Measurements from ENCODE around the gene ERC1. TPM values are rescaled to one million over a fixed set of nuclear protein-coding genes. Genes with fewer than 3 reads are reported as not detected.

Gene ERC1
- polyA plus RNA-seq, 1 donor from 2014 or later: 7.1 TPM

DNA sequence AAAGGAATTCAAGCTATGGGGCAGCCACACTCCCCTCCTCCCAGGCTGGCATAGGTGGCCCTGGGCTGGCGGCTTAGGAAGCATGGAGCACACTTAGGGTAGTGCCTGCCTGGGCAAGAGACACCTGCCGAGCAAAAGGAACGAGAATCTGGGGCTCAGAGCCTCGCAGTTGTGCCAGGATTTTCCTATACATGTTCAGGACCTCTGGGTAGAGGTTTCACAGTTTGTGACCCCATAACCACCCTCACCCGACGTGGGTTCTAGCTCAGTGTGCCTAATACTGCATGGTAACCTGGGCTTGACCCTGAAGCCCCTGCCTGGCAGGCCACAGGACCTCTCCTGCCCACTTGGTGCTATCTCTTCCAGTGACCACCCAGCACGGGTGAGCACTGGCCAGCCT lies 503.8 kb downstream of the ERC1 start:
- Histone ChIP-seq H3K36me3 (ENCODE audit: insufficient read depth, low read length) (no peaks in the 10 kb centered on the region), H3K9me3 (ENCODE audit: low read length) (no peaks in the 10 kb centered on the region), H3K9me2 (ENCODE audit: insufficient read depth, low read length) (no peaks in the 10 kb centered on the region), H3K4me2 (ENCODE audit: low read length) (no peak overlapping the region), H3K27me3 (ENCODE audit: insufficient read depth, low read depth, low read length) (no peaks in the 10 kb centered on the region), H2AFZ (ENCODE audit: low read depth, low read length) (no peak overlapping the region), H4K20me1 (ENCODE audit: insufficient read depth) (no peaks in the 10 kb centered on the region), H3K79me2 (replicated peaks; ENCODE audit: insufficient read depth, low read length) (no peaks in the 10 kb centered on the region), H3F3A (ENCODE audit: insufficient read depth, low read length, poor library complexity, severe bottlenecking) (no peaks in the 10 kb centered on the region), H3K9ac (ENCODE audit: low read length) (no peak overlapping the region), H3K4me3 (ENCODE audit: low read length) (no peak overlapping the region), H3K27ac (ENCODE audit: low read length) (no peak overlapping the region)
- TF ChIP-seq, protein P1, sequence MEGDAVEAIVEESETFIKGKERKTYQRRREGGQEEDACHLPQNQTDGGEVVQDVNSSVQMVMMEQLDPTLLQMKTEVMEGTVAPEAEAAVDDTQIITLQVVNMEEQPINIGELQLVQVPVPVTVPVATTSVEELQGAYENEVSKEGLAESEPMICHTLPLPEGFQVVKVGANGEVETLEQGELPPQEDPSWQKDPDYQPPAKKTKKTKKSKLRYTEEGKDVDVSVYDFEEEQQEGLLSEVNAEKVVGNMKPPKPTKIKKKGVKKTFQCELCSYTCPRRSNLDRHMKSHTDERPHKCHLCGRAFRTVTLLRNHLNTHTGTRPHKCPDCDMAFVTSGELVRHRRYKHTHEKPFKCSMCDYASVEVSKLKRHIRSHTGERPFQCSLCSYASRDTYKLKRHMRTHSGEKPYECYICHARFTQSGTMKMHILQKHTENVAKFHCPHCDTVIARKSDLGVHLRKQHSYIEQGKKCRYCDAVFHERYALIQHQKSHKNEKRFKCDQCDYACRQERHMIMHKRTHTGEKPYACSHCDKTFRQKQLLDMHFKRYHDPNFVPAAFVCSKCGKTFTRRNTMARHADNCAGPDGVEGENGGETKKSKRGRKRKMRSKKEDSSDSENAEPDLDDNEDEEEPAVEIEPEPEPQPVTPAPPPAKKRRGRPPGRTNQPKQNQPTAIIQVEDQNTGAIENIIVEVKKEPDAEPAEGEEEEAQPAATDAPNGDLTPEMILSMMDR (IDR thresholded peaks at IDR 0.05; ENCODE audit: poor library complexity, severe bottlenecking): no peak
- TF ChIP-seq POLR2AphosphoS5 (IDR thresholded peaks at IDR 0.05) (no peak), SMC3 (conservative IDR thresholded peaks at IDR 0.05; ENCODE audit: poor library complexity) (no peak), RAD21 (conservative IDR thresholded peaks at IDR 0.05) (no peak), TAF1 (IDR thresholded peaks at IDR 0.05; ENCODE audit: low read depth) (no peak), EZH2 (IDR thresholded peaks at IDR 0.05; ENCODE audit: borderline replicate concordance, insufficient read depth, low read length, poor library complexity, severe bottlenecking) (no peak), MXI1 (conservative IDR thresholded peaks at IDR 0.05; ENCODE audit: poor library complexity, severe bottlenecking) (no peak), EP300 (conservative IDR thresholded peaks at IDR 0.05; ENCODE audit: poor library complexity, severe bottlenecking) (no peak)
- TF ChIP-seq, protein P2, sequence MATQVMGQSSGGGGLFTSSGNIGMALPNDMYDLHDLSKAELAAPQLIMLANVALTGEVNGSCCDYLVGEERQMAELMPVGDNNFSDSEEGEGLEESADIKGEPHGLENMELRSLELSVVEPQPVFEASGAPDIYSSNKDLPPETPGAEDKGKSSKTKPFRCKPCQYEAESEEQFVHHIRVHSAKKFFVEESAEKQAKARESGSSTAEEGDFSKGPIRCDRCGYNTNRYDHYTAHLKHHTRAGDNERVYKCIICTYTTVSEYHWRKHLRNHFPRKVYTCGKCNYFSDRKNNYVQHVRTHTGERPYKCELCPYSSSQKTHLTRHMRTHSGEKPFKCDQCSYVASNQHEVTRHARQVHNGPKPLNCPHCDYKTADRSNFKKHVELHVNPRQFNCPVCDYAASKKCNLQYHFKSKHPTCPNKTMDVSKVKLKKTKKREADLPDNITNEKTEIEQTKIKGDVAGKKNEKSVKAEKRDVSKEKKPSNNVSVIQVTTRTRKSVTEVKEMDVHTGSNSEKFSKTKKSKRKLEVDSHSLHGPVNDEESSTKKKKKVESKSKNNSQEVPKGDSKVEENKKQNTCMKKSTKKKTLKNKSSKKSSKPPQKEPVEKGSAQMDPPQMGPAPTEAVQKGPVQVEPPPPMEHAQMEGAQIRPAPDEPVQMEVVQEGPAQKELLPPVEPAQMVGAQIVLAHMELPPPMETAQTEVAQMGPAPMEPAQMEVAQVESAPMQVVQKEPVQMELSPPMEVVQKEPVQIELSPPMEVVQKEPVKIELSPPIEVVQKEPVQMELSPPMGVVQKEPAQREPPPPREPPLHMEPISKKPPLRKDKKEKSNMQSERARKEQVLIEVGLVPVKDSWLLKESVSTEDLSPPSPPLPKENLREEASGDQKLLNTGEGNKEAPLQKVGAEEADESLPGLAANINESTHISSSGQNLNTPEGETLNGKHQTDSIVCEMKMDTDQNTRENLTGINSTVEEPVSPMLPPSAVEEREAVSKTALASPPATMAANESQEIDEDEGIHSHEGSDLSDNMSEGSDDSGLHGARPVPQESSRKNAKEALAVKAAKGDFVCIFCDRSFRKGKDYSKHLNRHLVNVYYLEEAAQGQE (IDR thresholded peaks at IDR 0.05; ENCODE audit: borderline replicate concordance): no peak

DNA sequence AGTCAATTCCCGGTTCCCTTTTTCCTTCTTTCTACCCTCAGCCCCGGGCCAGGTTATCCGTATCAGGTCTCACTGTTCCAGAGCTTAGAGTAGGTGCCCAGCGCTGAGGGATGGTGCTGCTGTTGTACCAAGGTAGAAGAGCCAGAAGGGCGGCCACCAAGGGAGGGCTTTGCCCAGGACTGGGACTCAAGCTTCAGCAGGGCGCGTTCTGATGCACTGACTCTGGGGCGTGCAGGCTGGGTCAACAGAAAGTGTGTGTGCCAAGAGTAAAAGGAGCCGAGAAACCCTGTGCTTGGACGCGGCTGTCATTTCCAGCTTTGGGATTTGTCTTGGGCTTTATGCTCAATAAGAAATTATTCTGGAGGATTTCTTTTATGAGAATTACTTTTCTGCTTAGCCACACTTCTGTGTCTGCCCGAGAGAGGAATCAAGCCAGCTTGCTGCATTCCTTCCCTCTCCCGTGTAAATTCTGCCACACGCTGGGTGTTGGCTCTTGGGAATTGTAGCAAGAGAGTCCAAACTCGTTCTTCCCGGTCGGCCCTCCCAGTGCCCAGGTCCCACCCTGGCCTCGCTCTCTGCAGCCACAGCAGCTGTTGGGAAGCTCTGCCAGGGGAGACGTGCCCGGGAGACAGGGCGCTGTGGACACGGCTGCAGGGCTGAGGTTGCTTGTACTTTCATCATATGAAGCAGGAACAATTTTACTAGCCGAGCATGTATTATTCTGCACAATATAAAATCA lies 505.3 kb downstream of the ERC1 start:
- H3F3A ChIP-seq (ENCODE audit: insufficient read depth, low read length, poor library complexity, severe bottlenecking): no peaks in the 10 kb centered on the region
- H3K36me3 ChIP-seq (ENCODE audit: insufficient read depth, low read length): no peaks in the 10 kb centered on the region
- H4K20me1 ChIP-seq (ENCODE audit: insufficient read depth): no peaks in the 10 kb centered on the region
- H2AFZ ChIP-seq (ENCODE audit: low read depth, low read length): no peak overlapping the region
- no peak overlapping the region for H3K4me3 ChIP-seq (ENCODE audit: low read length)
- H3K27me3 ChIP-seq (ENCODE audit: insufficient read depth, low read depth, low read length): no peaks in the 10 kb centered on the region
- H3K27ac ChIP-seq (ENCODE audit: low read length): no peak overlapping the region
- no peaks in the 10 kb centered on the region for H3K9me3 ChIP-seq (ENCODE audit: low read length)
- H3K9me2 ChIP-seq (ENCODE audit: insufficient read depth, low read length): no peaks in the 10 kb centered on the region
- H3K79me2 ChIP-seq (replicated peaks; ENCODE audit: insufficient read depth, low read length): no peaks in the 10 kb centered on the region
- TF ChIP-seq TAF1 (IDR thresholded peaks at IDR 0.05; ENCODE audit: low read depth) (no peak), RAD21 (conservative IDR thresholded peaks at IDR 0.05) (no peak), EP300 (conservative IDR thresholded peaks at IDR 0.05; ENCODE audit: poor library complexity, severe bottlenecking) (no peak), SMC3 (conservative IDR thresholded peaks at IDR 0.05; ENCODE audit: poor library complexity) (no peak), EZH2 (IDR thresholded peaks at IDR 0.05; ENCODE audit: borderline replicate concordance, insufficient read depth, low read length, poor library complexity, severe bottlenecking) (no peak), POLR2AphosphoS5 (IDR thresholded peaks at IDR 0.05) (no peak), MXI1 (conservative IDR thresholded peaks at IDR 0.05; ENCODE audit: poor library complexity, severe bottlenecking) (no peak)
- TF ChIP-seq, protein P1 (IDR thresholded peaks at IDR 0.05; ENCODE audit: poor library complexity, severe bottlenecking): no peak
- TF ChIP-seq, protein P2 (IDR thresholded peaks at IDR 0.05; ENCODE audit: borderline replicate concordance): no peak
- no peak overlapping the region for H3K4me2 ChIP-seq (ENCODE audit: low read length)
- H3K9ac ChIP-seq (ENCODE audit: low read length): no peak overlapping the region

Data from neural cell (in vitro differentiated cells).